HepG2 (cell line): ENCODE results near the gene NFKBIA. TPM values are rescaled to one million over a fixed set of nuclear protein-coding genes. Genes with fewer than 3 reads are reported as not detected.

Experiments used
- ESRRA ChIP-seq: sonication (generic); formaldehyde crosslinking; IDR thresholded peaks from 2 replicates; pipeline ENCODE4 v1.5.1; 2020; ENCODE audit warnings: mild to moderate bottlenecking, low read depth, missing genetic modification reagents
- GPN1 ChIP-seq: sonication (generic); formaldehyde crosslinking; IDR thresholded peaks from 2 replicates; pipeline ENCODE4 v1.5.1; 2020; ENCODE audit warnings: missing genetic modification reagents, borderline replicate concordance
- HNRNPLL ChIP-seq: fragments of 200-400 bp; formaldehyde crosslinking; IDR thresholded peaks from 2 replicates; pipeline ENCODE4 v1.6.1; 2017; ENCODE audit warnings: mild to moderate bottlenecking, low read depth, low read length; ENCODE audit not compliant: poor library complexity, severe bottlenecking
- JARID2 ChIP-seq: sonication (generic); formaldehyde crosslinking; IDR thresholded peaks from 2 replicates; pipeline ENCODE4 v1.8.1; 2023; ENCODE audit warnings: missing genetic modification reagents, inconsistent platforms; ENCODE audit not compliant: insufficient replicate concordance
- MED1 ChIP-seq: sonication (generic); formaldehyde crosslinking; IDR thresholded peaks from 2 replicates; pipeline ENCODE4 v1.4.0; 2020; ENCODE audit warnings: missing genetic modification reagents
- NRL ChIP-seq: sonication (generic); formaldehyde crosslinking; IDR thresholded peaks from 2 replicates; pipeline ENCODE4 v1.5.0; 2020; ENCODE audit warnings: missing genetic modification reagents, mild to moderate bottlenecking, moderate library complexity, borderline replicate concordance
- POGZ ChIP-seq: sonication (generic); formaldehyde crosslinking; IDR thresholded peaks from 2 replicates; pipeline ENCODE4 v1.4.0; 2020; ENCODE audit warnings: mild to moderate bottlenecking, missing genetic modification reagents
- REL ChIP-seq: sonication (generic); formaldehyde crosslinking; conservative IDR thresholded peaks from 2 replicates; pipeline ENCODE4 v1.8.0; 2022; ENCODE audit warnings: mild to moderate bottlenecking, missing genetic modification reagents, moderate library complexity
- YY1 ChIP-seq: IDR thresholded peaks from 2 replicates; pipeline ENCODE4 v1.6.1; 2011; ENCODE audit warnings: low read length, low read depth, moderate library complexity, mild to moderate bottlenecking; ENCODE audit not compliant: insufficient read depth, insufficient replicate concordance
- ZNF350 ChIP-seq: sonication (generic); formaldehyde crosslinking; IDR thresholded peaks from 2 replicates; pipeline ENCODE4 v1.4.0; 2020; ENCODE audit warnings: mild to moderate bottlenecking, low read depth, missing genetic modification reagents, borderline replicate concordance
- ZNF451 ChIP-seq: sonication (generic); formaldehyde crosslinking; IDR thresholded peaks from 2 replicates; pipeline ENCODE4 v1.5.0; 2020; ENCODE audit warnings: mild to moderate bottlenecking, missing genetic modification reagents
- ZNF562 ChIP-seq: sonication (generic); formaldehyde crosslinking; IDR thresholded peaks from 2 replicates; pipeline ENCODE4 v1.8.0; 2022; ENCODE audit warnings: missing genetic modification reagents, borderline replicate concordance
- ZNF781 ChIP-seq: sonication (generic); formaldehyde crosslinking; IDR thresholded peaks from 2 replicates; pipeline ENCODE4 v1.5.1; 2020; ENCODE audit warnings: borderline replicate concordance, mild to moderate bottlenecking, missing genetic modification reagents; ENCODE audit errors: not compliant biosample characterization
- polyA plus RNA-seq, 8 experiments: library from polyadenylated mRNA; depleted of rRNA in 3 of 8; stranded (reverse) in 7 of 8; unstranded in 1 of 8; fragments of >200 nt; fragmentation: Illumina TruSeq in 4 of 8; extraction: Trizol in 4 of 8; gene quantifications; 2 replicates each; pipeline versions ENCODE4 v1.2.1 to v1.2.3, GENCODE V29; 2011 to 2016; ENCODE audit warnings: low read depth in 4 of 8, missing spikeins in 1 of 8, mixed read lengths in 1 of 8; ENCODE audit not compliant: insufficient read depth in 1 of 8
- total RNA-seq, 5 experiments: library from RNA; depleted of rRNA; stranded (reverse); fragments of >200 nt; fragmentation: Illumina TruSeq; extraction: Trizol; gene quantifications; 2 replicates each; pipeline ENCODE4 v1.2.3, GENCODE V29; 2016; ENCODE audit warnings: low read depth in 1 of 5
- TF ChIP-seq, protein P1 (sequence below): IDR thresholded peaks from 2 replicates; pipeline ENCODE4 v1.6.1; 2016; ENCODE audit warnings: low read depth, missing genetic modification reagents, missing compliant biosample characterization
- TF ChIP-seq, protein P2 (sequence below): IDR thresholded peaks from 2 replicates; pipeline ENCODE4 v1.6.1; 2016

NFKBIA gene
- total and polyA plus RNA-seq, 2 of the 13 experiments (the other 11 are each of a cell fraction or from before 2014, with no cell fraction given): 197 to 319 TPM

DNA sequence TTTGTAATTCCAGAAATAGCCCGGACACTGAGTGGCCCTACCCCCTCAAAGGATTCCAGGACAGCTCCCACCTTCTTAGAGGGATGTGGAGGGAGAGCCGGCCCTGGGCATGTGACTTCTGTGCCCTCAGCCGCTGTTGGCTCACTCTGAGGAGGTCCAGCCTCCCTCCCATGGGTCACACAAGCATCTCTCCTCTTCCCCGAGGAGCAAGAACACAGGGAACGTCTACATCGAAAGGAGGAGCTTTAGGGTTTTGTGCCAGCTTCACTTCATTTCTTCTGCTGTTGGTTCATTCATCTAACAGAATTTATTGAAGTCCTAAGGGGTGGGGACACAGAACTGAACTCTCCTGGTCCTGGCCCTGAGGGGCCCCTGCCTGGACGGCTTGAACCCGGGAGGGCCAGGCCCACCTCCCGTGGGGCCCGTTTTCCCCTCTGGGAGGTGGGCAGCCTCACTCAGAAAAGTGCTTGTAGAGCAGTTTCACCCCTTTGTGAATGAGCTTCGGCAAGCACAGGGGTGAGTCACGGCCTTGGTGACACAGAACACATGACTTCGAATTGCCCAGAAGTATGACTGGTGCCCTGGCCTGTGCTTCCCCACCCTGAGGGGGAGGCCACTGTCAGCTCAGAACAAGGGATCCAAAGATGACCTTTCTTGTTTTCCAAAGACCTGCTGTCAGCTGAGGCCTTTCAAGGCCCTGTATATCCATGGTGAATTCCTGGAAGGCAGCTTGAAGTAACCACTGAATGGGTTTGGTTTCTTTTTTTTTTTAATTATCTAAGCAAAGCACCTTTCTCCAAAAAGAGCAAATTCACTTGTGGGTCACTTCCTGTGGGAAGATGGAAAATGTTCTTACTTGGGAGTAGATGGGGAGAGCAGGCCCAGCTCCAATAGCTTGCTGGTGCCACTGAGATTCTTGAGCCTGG, 39.2 kb downstream of the NFKBIA start (continued):
- TF ChIP-seq, protein P1, sequence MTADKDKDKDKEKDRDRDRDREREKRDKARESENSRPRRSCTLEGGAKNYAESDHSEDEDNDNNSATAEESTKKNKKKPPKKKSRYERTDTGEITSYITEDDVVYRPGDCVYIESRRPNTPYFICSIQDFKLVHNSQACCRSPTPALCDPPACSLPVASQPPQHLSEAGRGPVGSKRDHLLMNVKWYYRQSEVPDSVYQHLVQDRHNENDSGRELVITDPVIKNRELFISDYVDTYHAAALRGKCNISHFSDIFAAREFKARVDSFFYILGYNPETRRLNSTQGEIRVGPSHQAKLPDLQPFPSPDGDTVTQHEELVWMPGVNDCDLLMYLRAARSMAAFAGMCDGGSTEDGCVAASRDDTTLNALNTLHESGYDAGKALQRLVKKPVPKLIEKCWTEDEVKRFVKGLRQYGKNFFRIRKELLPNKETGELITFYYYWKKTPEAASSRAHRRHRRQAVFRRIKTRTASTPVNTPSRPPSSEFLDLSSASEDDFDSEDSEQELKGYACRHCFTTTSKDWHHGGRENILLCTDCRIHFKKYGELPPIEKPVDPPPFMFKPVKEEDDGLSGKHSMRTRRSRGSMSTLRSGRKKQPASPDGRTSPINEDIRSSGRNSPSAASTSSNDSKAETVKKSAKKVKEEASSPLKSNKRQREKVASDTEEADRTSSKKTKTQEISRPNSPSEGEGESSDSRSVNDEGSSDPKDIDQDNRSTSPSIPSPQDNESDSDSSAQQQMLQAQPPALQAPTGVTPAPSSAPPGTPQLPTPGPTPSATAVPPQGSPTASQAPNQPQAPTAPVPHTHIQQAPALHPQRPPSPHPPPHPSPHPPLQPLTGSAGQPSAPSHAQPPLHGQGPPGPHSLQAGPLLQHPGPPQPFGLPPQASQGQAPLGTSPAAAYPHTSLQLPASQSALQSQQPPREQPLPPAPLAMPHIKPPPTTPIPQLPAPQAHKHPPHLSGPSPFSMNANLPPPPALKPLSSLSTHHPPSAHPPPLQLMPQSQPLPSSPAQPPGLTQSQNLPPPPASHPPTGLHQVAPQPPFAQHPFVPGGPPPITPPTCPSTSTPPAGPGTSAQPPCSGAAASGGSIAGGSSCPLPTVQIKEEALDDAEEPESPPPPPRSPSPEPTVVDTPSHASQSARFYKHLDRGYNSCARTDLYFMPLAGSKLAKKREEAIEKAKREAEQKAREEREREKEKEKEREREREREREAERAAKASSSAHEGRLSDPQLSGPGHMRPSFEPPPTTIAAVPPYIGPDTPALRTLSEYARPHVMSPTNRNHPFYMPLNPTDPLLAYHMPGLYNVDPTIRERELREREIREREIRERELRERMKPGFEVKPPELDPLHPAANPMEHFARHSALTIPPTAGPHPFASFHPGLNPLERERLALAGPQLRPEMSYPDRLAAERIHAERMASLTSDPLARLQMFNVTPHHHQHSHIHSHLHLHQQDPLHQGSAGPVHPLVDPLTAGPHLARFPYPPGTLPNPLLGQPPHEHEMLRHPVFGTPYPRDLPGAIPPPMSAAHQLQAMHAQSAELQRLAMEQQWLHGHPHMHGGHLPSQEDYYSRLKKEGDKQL: peak; percentile 76
- TF ChIP-seq MED1 (CRISPR knock-in tag) (peak; percentile 93), YY1 (no peak), POGZ (peak; percentile 75), ZNF350 (peak; percentile 90), ZNF451 (CRISPR knock-in tag) (peak; percentile 97), ZNF562 (CRISPR knock-in tag) (no peak), ESRRA (CRISPR knock-in tag) (no peak; the same call in 1 of the 2 replicates), HNRNPLL (no peak), REL (CRISPR knock-in tag) (no peak), NRL (peak; percentile 92), GPN1 (no peak), JARID2 (CRISPR knock-in tag) (no peak), ZNF781 (peak; percentile 69)
- TF ChIP-seq, protein P2, sequence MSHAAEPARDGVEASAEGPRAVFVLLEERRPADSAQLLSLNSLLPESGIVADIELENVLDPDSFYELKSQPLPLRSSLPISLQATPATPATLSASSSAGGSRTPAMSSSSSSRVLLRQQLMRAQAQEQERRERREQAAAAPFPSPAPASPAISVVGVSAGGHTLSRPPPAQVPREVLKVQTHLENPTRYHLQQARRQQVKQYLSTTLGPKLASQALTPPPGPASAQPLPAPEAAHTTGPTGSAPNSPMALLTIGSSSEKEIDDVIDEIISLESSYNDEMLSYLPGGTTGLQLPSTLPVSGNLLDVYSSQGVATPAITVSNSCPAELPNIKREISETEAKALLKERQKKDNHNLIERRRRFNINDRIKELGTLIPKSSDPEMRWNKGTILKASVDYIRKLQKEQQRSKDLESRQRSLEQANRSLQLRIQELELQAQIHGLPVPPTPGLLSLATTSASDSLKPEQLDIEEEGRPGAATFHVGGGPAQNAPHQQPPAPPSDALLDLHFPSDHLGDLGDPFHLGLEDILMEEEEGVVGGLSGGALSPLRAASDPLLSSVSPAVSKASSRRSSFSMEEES: peak; percentile 100
